CD8-positive, alpha-beta memory T cell (primary cell): ENCODE results near the gene DGKD. TPM values are rescaled to one million over a fixed set of nuclear protein-coding genes. Genes with fewer than 3 reads are reported as not detected.

Experiments used
- CTCF ChIA-PET: fragments of 350-600 bp; sonication (Branson Sonifier 250); formaldehyde crosslinking; loops from one replicate; lab custom pipeline; 2021; ENCODE audit warnings: antibody characterized with exemption; lab: Charles Lee
- POLR2A ChIA-PET: fragments of 350-600 bp; sonication (Branson Sonifier 250); formaldehyde crosslinking; loops from one replicate; lab custom pipeline; 2021; ENCODE audit warnings: antibody characterized with exemption; lab: Charles Lee
- DNase-seq, 5 donors: peaks; one replicate each; pipeline versions ENCODE4 v3.0.0 to v3.0.0-alpha.2; 2020 to 2022; ENCODE audit warnings: mixed read lengths in 1 of 5
- H3K27ac ChIP-seq: one replicate; pipeline ENCODE4 v1.7.0; 2013; ENCODE audit warnings: low read depth, mild to moderate bottlenecking, low read length, moderate library complexity
- H3K27me3 ChIP-seq: 2 replicates; pipeline ENCODE4 v1.7.0; 2013; ENCODE audit warnings: low read length, mild to moderate bottlenecking; ENCODE audit not compliant: insufficient read depth, poor library complexity, severe bottlenecking
- H3K36me3 ChIP-seq: 2 replicates; pipeline ENCODE4 v1.7.0; 2013; ENCODE audit warnings: mild to moderate bottlenecking, low read length, moderate library complexity; ENCODE audit not compliant: insufficient read depth
- H3K4me1 ChIP-seq: 2 replicates; pipeline ENCODE4 v1.7.0; 2013; ENCODE audit warnings: mild to moderate bottlenecking, low read length, moderate library complexity; ENCODE audit not compliant: insufficient read depth
- H3K4me3 ChIP-seq: 2 replicates; pipeline ENCODE4 v1.7.0; 2013; ENCODE audit warnings: mild to moderate bottlenecking, low read length
- H3K9me3 ChIP-seq: 2 replicates; pipeline ENCODE4 v1.7.0; 2013; ENCODE audit warnings: mild to moderate bottlenecking, low read length
- H3K27ac Mint-ChIP-seq, 8 donors: one replicate each; pipeline ENCODE4 v1.8.0; 2020 to 2021; ENCODE audit warnings: mixed read lengths in 8 of 8, mild to moderate bottlenecking in 6 of 8, inconsistent platforms in 3 of 8, moderate library complexity in 3 of 8
- H3K27me3 Mint-ChIP-seq, 2 donors: one replicate each; pipeline ENCODE4 v1.8.0; 2020 to 2021; ENCODE audit warnings: mixed read lengths in 2 of 2, mild to moderate bottlenecking in 1 of 2, moderate library complexity in 1 of 2
- H3K36me3 Mint-ChIP-seq, 3 donors: one replicate each; pipeline ENCODE4 v1.8.0; 2020 to 2021; ENCODE audit warnings: mixed read lengths in 3 of 3, inconsistent platforms in 1 of 3, mild to moderate bottlenecking in 1 of 3
- H3K4me1 Mint-ChIP-seq, 3 donors: one replicate each; pipeline ENCODE4 v1.8.0; 2020 to 2021; ENCODE audit warnings: mixed read lengths in 3 of 3, inconsistent platforms in 1 of 3, mild to moderate bottlenecking in 1 of 3
- H3K4me3 Mint-ChIP-seq, 7 donors: one replicate each; pipeline ENCODE4 v1.8.0; 2020 to 2021; ENCODE audit warnings: mixed read lengths in 7 of 7, mild to moderate bottlenecking in 6 of 7, moderate library complexity in 4 of 7, inconsistent platforms in 2 of 7
- H3K9me3 Mint-ChIP-seq, 5 donors: one replicate each; pipeline ENCODE4 v1.8.0; 2020 to 2022; ENCODE audit warnings: mixed read lengths in 5 of 5, mild to moderate bottlenecking in 3 of 5, moderate library complexity in 2 of 5, inconsistent platforms in 1 of 5
- polyA plus RNA-seq: library from polyadenylated mRNA; unstranded; fragments of 300-500 nt; fragmentation: Illumina TruSeq; gene quantifications from one replicate; pipeline ENCODE4 v1.2.3, GENCODE V29; 2021
- total RNA-seq, 2 experiments: library from RNA; stranded (reverse); gene quantifications; one replicate each; pipeline ENCODE4 v1.2.3, GENCODE V29; 2021

Gene DGKD
- total and polyA plus RNA-seq, 3 experiments from 2014 or later = 32.6 to 61.9 (median 54.2) TPM

DNA sequence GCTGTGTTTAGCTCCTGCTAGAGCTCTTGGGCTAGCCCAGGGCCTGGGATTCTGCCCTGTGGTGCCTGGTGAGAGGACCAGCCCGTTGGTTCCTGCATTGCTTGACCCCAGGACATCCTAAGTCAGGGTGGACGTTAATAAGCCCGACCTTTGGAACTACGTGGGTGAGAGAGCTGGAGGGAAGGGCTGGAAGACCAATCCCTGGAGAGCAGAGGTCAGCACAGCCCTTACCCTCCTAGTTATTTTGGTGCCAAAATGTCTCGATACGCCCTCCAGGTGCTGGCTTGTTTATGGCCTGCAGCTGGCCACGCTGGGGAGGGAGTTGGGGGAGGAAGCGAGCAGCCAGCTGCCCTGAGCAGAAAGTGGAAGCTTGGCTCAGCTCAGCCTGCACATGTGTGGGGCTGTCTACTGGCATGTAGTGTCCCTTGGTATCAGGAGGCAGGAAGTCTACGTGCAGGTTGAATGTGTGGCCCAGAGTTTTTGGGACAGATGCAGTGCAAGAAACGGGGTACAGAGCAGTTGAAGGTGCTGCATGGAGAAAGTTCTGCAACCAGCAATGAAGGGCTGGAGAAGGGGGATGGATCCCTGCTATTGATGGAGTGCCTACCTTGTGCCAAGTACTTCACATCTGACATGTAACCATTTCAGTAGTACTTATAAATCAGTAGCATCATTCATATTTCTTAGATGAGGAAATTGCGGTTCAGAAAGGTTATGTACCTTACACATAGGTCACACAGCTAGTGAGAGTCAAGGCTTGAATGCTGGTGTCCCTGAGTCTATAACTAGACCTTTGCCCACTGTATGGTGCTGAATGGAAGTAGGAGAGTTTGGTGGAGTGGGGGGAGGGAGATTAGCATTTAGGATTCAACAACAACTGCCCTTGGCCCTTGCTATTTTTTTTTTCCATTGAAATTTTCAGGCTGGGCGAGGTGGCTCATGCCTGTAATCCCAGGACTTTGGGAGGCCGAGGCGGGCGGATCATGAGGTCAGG lies 5.0 kb upstream of the DGKD start:
- no peaks in the 10 kb centered on the region for H3K9me3 Mint-ChIP-seq
- peak overlapping the region in 1 of 7 donors; percentile 48 for H3K4me3 Mint-ChIP-seq
- H3K4me1 Mint-ChIP-seq = peaks cover 22 to 33% (median 24%) of the 10 kb centered on the region in 3 donors
- peak overlapping the region in 4 of 8 donors; percentile 17 to 63 (median 44) for H3K27ac Mint-ChIP-seq
- Histone ChIP-seq H3K36me3 (no peaks in the 10 kb centered on the region), H3K27me3 (no peaks in the 10 kb centered on the region), H3K27ac (no peak overlapping the region), H3K4me3 (no peak overlapping the region), H3K9me3 (no peaks in the 10 kb centered on the region), H3K4me1 (peaks cover 10% of the 10 kb centered on the region)
- ChIA-PET POLR2A (interaction anchor here (0.7 kb wide), 1 partner anchor 18 kb away, joined by 4 read pairs; no protein-coding TSS in a partner anchor), CTCF (interaction anchor here (1.2 kb wide), 2 partner anchors 8 to 12 kb away, joined by 3 to 4 read pairs; no protein-coding TSS in a partner anchor)
- DNase-seq = no peak
- peaks cover 0 to 3% (median 1%) of the 10 kb centered on the region in 3 donors for H3K36me3 Mint-ChIP-seq
- peaks cover 0 to 6% of the 10 kb centered on the region in 2 donors for H3K27me3 Mint-ChIP-seq

DNA sequence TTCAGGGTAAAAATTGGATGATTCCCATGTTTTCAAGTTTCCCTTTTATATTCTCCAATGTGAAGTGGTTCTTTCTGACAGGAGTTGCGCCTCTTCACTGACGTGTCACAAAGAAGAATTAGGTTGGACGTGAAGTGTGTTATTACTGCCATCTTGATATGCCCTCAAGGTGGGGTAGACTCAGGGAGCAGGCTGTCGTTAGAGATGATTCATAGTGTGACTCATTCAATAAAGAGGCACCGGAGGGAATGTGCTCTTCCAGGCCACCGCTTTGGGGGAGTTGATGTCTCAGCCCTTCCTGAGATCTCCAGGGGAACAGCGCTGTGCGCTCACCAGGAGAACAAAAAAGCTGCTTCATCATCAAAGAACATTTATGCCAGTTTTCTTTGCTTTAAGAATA lies 3.6 kb upstream of the DGKD start:
- H3K27ac Mint-ChIP-seq = peak overlapping the region in 4 of 8 donors; percentile 39 to 92 (median 60)
- Histone ChIP-seq H3K36me3 (no peaks in the 10 kb centered on the region), H3K4me1 (peaks cover 16% of the 10 kb centered on the region), H3K4me3 (no peak overlapping the region), H3K27ac (no peak overlapping the region), H3K27me3 (no peaks in the 10 kb centered on the region), H3K9me3 (no peaks in the 10 kb centered on the region)
- DNase-seq = no peak
- H3K4me1 Mint-ChIP-seq = peaks cover 28 to 40% (median 31%) of the 10 kb centered on the region in 3 donors
- CTCF ChIA-PET = no interaction called here
- H3K36me3 Mint-ChIP-seq = peaks cover 0 to 10% (median 2%) of the 10 kb centered on the region in 3 donors
- peak overlapping the region in 1 of 7 donors; percentile 46 for H3K4me3 Mint-ChIP-seq
- peaks cover 0 to 6% of the 10 kb centered on the region in 2 donors for H3K27me3 Mint-ChIP-seq
- H3K9me3 Mint-ChIP-seq = no peaks in the 10 kb centered on the region
- POLR2A ChIA-PET = no interaction called here

GRCh38 chr2:233351423-233351822 lies 2.9 kb upstream of the DGKD start:
- no peak overlapping the region for H3K4me3 ChIP-seq
- no peaks in the 10 kb centered on the region for H3K9me3 ChIP-seq
- Mint-ChIP-seq H3K27me3 (peaks cover 0 to 6% of the 10 kb centered on the region in 2 donors), H3K4me3 (peak overlapping the region in 1 of 7 donors; percentile 46), H3K9me3 (no peaks in the 10 kb centered on the region), H3K27ac (no peak overlapping the region), H3K4me1 (peaks cover 35 to 47% (median 37%) of the 10 kb centered on the region in 3 donors), H3K36me3 (peaks cover 0 to 10% (median 7%) of the 10 kb centered on the region in 3 donors)
- no peaks in the 10 kb centered on the region for H3K36me3 ChIP-seq
- no peaks in the 10 kb centered on the region for H3K27me3 ChIP-seq
- DNase-seq = no peak
- POLR2A ChIA-PET = no interaction called here
- CTCF ChIA-PET = no interaction called here
- no peak overlapping the region for H3K27ac ChIP-seq
- H3K4me1 ChIP-seq = peaks cover 24% of the 10 kb centered on the region

GRCh38 chr2:233352141-233352842 lies 2.0 kb upstream of the DGKD start:
- Mint-ChIP-seq H3K4me3 (peak overlapping the region in 6 of 7 donors; percentile 11 to 65 (median 46)), H3K27me3 (peaks cover 0 to 4% of the 10 kb centered on the region in 2 donors), H3K27ac (peak overlapping the region in 1 of 8 donors; percentile 27), H3K9me3 (no peaks in the 10 kb centered on the region), H3K4me1 (peaks cover 44 to 56% (median 44%) of the 10 kb centered on the region in 3 donors), H3K36me3 (peaks cover 0 to 17% (median 9%) of the 10 kb centered on the region in 3 donors)
- H3K27me3 ChIP-seq = no peaks in the 10 kb centered on the region
- ChIA-PET CTCF (no interaction called here), POLR2A (no interaction called here)
- no peaks in the 10 kb centered on the region for H3K36me3 ChIP-seq
- H3K4me1 ChIP-seq = peaks cover 31% of the 10 kb centered on the region
- no peak for DNase-seq
- no peak overlapping the region for H3K4me3 ChIP-seq
- no peak overlapping the region for H3K27ac ChIP-seq
- H3K9me3 ChIP-seq = no peaks in the 10 kb centered on the region

DNA sequence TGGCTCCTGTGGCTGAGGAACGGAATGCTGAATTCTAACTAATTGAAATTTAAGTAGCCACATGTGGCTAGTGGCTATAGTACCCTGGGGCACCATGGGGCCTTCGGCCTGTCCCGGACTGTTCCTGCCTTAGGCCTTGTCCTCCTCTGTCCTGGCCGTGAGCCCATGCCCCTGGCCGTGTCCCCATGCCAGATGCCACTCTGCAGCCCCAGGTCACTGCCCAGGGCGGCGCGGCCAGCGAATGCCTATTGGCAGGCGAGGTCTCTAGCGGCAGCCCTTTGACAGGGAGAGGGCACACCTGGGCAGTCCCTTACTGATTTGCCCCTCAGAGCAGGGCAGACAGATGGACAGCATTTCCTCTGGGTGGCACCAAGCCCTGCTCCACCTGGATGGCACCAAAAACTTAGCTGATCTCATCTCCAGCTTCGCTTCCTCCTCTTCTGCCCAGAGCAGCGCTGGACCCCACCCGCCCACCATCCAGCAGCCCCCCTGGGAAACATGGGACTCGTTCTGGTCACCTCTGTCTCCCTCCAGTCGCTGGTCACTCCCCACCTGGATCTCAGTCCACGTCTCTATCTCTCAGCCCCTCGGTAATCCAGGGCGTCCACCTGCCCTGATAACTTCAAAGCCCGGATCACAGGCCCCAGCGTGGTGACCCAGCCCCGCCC lies 1.1 kb upstream of the DGKD start:
- H3K9me3 ChIP-seq = no peaks in the 10 kb centered on the region
- H3K4me3 Mint-ChIP-seq = peak overlapping the region; percentile 81 to 96 (median 94)
- peaks cover 50 to 65% (median 53%) of the 10 kb centered on the region in 3 donors for H3K4me1 Mint-ChIP-seq
- H3K27me3 ChIP-seq = no peaks in the 10 kb centered on the region
- H3K36me3 Mint-ChIP-seq = peaks cover 0 to 19% (median 9%) of the 10 kb centered on the region in 3 donors
- ChIA-PET CTCF (interaction anchor here (0.5 to 2.7 kb wide), 18 partner anchors 10 to 103 kb away, joined by 3 to 18 read pairs (median 4); no protein-coding TSS in a partner anchor), POLR2A (interaction anchor here (1.2 to 2.0 kb wide), 2 partner anchors 22 to 85 kb away, joined by 7 to 10 read pairs; no protein-coding TSS in a partner anchor)
- peaks cover 40% of the 10 kb centered on the region for H3K4me1 ChIP-seq
- H3K9me3 Mint-ChIP-seq = no peaks in the 10 kb centered on the region
- peak overlapping the region; percentile 55 to 96 (median 86) for H3K27ac Mint-ChIP-seq
- H3K27ac ChIP-seq = no peak overlapping the region
- H3K36me3 ChIP-seq = peaks cover 4% of the 10 kb centered on the region
- DNase-seq = no peak
- peaks cover 0 to 4% of the 10 kb centered on the region in 2 donors for H3K27me3 Mint-ChIP-seq
- peak overlapping the region; percentile 75 for H3K4me3 ChIP-seq

GRCh38 chr2:233354500-233354924 lies 218 bp downstream of the DGKD start:
- Histone ChIP-seq H3K4me1 (peaks cover 53% of the 10 kb centered on the region), H3K4me3 (no peak overlapping the region)
- peak overlapping the region in 1 of 7 donors; percentile 34 for H3K4me3 Mint-ChIP-seq

More at GRCh38 chr2:233354500-233354924, 218 bp downstream of the DGKD start:
- Mint-ChIP-seq H3K27me3 (no peaks in the 10 kb centered on the region), H3K27ac (peak overlapping the region in 1 of 8 donors; percentile 76), H3K4me1 (peaks cover 59 to 72% (median 62%) of the 10 kb centered on the region in 3 donors), H3K36me3 (peaks cover 0 to 26% (median 14%) of the 10 kb centered on the region in 3 donors), H3K9me3 (no peaks in the 10 kb centered on the region)
- Histone ChIP-seq H3K27ac (no peak overlapping the region), H3K36me3 (peaks cover 4% of the 10 kb centered on the region), H3K9me3 (no peaks in the 10 kb centered on the region), H3K27me3 (no peaks in the 10 kb centered on the region)
- POLR2A ChIA-PET = interaction anchor here (0.5 to 2.0 kb wide), 4 partner anchors 23 to 86 kb away, joined by 3 to 10 read pairs (median 6); no protein-coding TSS in a partner anchor
- DNase-seq = no peak
- CTCF ChIA-PET = interaction anchor here (1.0 to 2.7 kb wide), 8 partner anchors 12 to 104 kb away, joined by 3 to 18 read pairs (median 8); partner anchors contain the start of gene ATG16L1
